HCT116 (cell line): ENCODE measurements around the gene IL2RG. TPM values are rescaled to one million over a fixed set of nuclear protein-coding genes. Genes with fewer than 3 reads are reported as not detected.
A peak's percentile ranks its signal among the peaks of the same experiment; 100 is the strongest.

Experiments
- ATAC-seq: fragments of 200-7000 bp; cut with Tn5 transposase; 2 replicates; pipeline ENCODE4 v1.9.1; 2020; ENCODE audit warnings: mild to moderate bottlenecking, moderate library complexity
- BruUV-seq: library from RNA; stranded (reverse); fragments of 400-500 nt; replicated peaks from 2 replicates; lab custom pipeline; 2021; lab: Mats Ljungman, UMichigan
- CTCF ChIA-PET: fragments of 300-600 bp; sonication (Branson Sonifier 250); formaldehyde crosslinking; loops from one replicate; lab custom pipeline; 2021; ENCODE audit warnings: antibody characterized with exemption; lab: Charles Lee
- POLR2A ChIA-PET: fragments of 300-600, 350-600 bp; sonication (Branson Sonifier 250); formaldehyde crosslinking; loops from one replicate; lab custom pipeline; 2021; ENCODE audit warnings: antibody characterized with exemption; lab: Charles Lee
- RAD21 ChIA-PET, 2 experiments: fragments of 300-600 bp; sonication (Branson Sonifier 250); formaldehyde crosslinking; loops; one replicate each; lab custom pipeline; 2023; ENCODE audit warnings: low total read pairs in 2 of 2; ENCODE audit not compliant: uncharacterized antibody in 2 of 2, unreplicated experiment in 2 of 2, low non-redundant PET in 1 of 2; lab: Charles Lee
- DNase-seq: peaks from one replicate; pipeline ENCODE4 v3.0.0-alpha.2; 2010; ENCODE audit warnings: low read depth, low spot score
- H2AFZ ChIP-seq: fragments of 200-600 bp; shearing (Covaris generic), sonication (generic); 2 replicates; pipeline ENCODE4 v1.6.1; 2017; ENCODE audit warnings: low read depth, mixed run types, mixed read lengths, antibody characterized with exemption, low read length; ENCODE audit not compliant: poor library complexity, severe bottlenecking
- H3K27ac ChIP-seq: 2 replicates; pipeline ENCODE4 v1.5.1; 2012; ENCODE audit warnings: low read depth, low read length
- H3K27me3 ChIP-seq: fragments of 200-600 bp; sonication (generic); 2 replicates; pipeline ENCODE4 v1.6.1; 2016; ENCODE audit warnings: mixed run types, low read length, mixed read lengths; ENCODE audit not compliant: insufficient read depth
- H3K36me3 ChIP-seq, 2 experiments: fragments of 200-500 bp in 1 of 2; fragments of 200-600 bp in 1 of 2; sonication (Bioruptor generic) in 1 of 2; sonication (generic) in 1 of 2; 2 replicates each; pipeline versions ENCODE4 v1.5.1 to v1.6.1; 2014 to 2016; ENCODE audit warnings: low read length in 2 of 2, inconsistent platforms in 1 of 2, mixed read lengths in 1 of 2, mixed run types in 1 of 2; ENCODE audit not compliant: insufficient read depth in 2 of 2, control insufficient read depth in 1 of 2
- H3K4me1 ChIP-seq, 2 experiments: fragments of 200-600 bp in 1 of 2; sonication (generic) in 1 of 2; 2 replicates each; pipeline versions ENCODE4 v1.5.1 to v1.6.1; 2012 to 2017; ENCODE audit warnings: low read length in 2 of 2, inconsistent platforms in 1 of 2, mild to moderate bottlenecking in 1 of 2, mixed read lengths in 1 of 2, mixed run types in 1 of 2, moderate library complexity in 1 of 2; ENCODE audit not compliant: insufficient read depth in 2 of 2, control insufficient read depth in 1 of 2
- H3K4me2 ChIP-seq: fragments of 200-600 bp; sonication (generic); 2 replicates; pipeline ENCODE4 v1.6.1; 2017; ENCODE audit warnings: mixed run types, low read length, mixed read lengths
- H3K4me3 ChIP-seq, 2 experiments: fragments of 200-600 bp in 1 of 2; sonication (generic) in 1 of 2; replicated peaks in 1 of 2; 2 replicates each; pipeline ENCODE4 v1.5.1; 2011 to 2016; ENCODE audit warnings: low read length in 2 of 2, control low read depth in 1 of 2, low read depth in 1 of 2, mild to moderate bottlenecking in 1 of 2, mixed read lengths in 1 of 2, mixed run types in 1 of 2
- H3K79me2 ChIP-seq: fragments of 200-600 bp; sonication (generic); 2 replicates; pipeline ENCODE4 v1.6.1; 2017; ENCODE audit warnings: mild to moderate bottlenecking, mixed run types, low read length, moderate library complexity, mixed read lengths; ENCODE audit not compliant: insufficient read depth
- H3K9ac ChIP-seq: fragments of 200-600 bp; sonication (generic); 2 replicates; pipeline ENCODE4 v1.6.1; 2016; ENCODE audit warnings: low read length, mixed read lengths
- H3K9me2 ChIP-seq: fragments of 200-600 bp; sonication (generic), shearing (Covaris generic); 2 replicates; pipeline ENCODE4 v1.6.1; 2017; ENCODE audit warnings: mixed run types, mild to moderate bottlenecking, moderate library complexity; ENCODE audit not compliant: insufficient read depth
- H3K9me3 ChIP-seq, 2 experiments: fragments of 200-500 bp in 1 of 2; fragments of 200-600 bp in 1 of 2; sonication (Bioruptor generic) in 1 of 2; sonication (generic) in 1 of 2; 2 replicates each; pipeline ENCODE4 v1.6.1; 2014 to 2017; ENCODE audit warnings: low read length in 2 of 2, mixed read lengths in 2 of 2, inconsistent platforms in 1 of 2, low read depth in 1 of 2, mild to moderate bottlenecking in 1 of 2, mixed run types in 1 of 2, moderate library complexity in 1 of 2; ENCODE audit not compliant: control insufficient read depth in 1 of 2, insufficient read depth in 1 of 2
- H4K20me1 ChIP-seq: fragments of 200-600 bp; sonication (generic), shearing (Covaris generic); 2 replicates; pipeline ENCODE4 v1.6.1; 2017; ENCODE audit warnings: mixed run types, mild to moderate bottlenecking, moderate library complexity; ENCODE audit not compliant: insufficient read depth
- CBX3 ChIP-seq: IDR thresholded peaks from 2 replicates; pipeline ENCODE4 v1.6.1; 2012; ENCODE audit warnings: low read depth
- ELF1 ChIP-seq: IDR thresholded peaks from 2 replicates; pipeline ENCODE4 v1.6.1; 2012; ENCODE audit warnings: low read depth, borderline replicate concordance
- EZH2phosphoT487 ChIP-seq: fragments of 200-600 bp; IDR thresholded peaks from 2 replicates; pipeline ENCODE4 v1.6.1; 2018; ENCODE audit warnings: antibody characterized with exemption, borderline replicate concordance
- MAX ChIP-seq: IDR thresholded peaks from 2 replicates; pipeline ENCODE4 v1.6.1; 2012
- RAD21 ChIP-seq: IDR thresholded peaks from 2 replicates; pipeline ENCODE4 v1.6.1; 2012; ENCODE audit warnings: low read depth, mild to moderate bottlenecking
- REST ChIP-seq: IDR thresholded peaks from 2 replicates; pipeline ENCODE4 v1.6.1; 2012; ENCODE audit warnings: low read depth
- YY1 ChIP-seq: IDR thresholded peaks from 2 replicates; pipeline ENCODE4 v1.6.1; 2011; ENCODE audit warnings: low read length, low read depth, moderate library complexity, mild to moderate bottlenecking; ENCODE audit not compliant: insufficient replicate concordance; ENCODE audit errors: extremely low read depth
- intact Hi-C: fragments of 100-400 bp; cut with micrococcal nuclease; formaldehyde crosslinking; loops from 2 replicates; pipeline ENCODE4 v1.10.0; 2022
- total RNA-seq: library from RNA; stranded (reverse); gene quantifications from one replicate; pipeline ENCODE4 v1.2.1, GENCODE V29; 2021; ENCODE audit not compliant: unreplicated experiment

Gene IL2RG
- total RNA-seq, 1 experiment from 2014 or later: 0.64 TPM

GRCh38 chrX:71147496-71148277 is 36.3 kb upstream of the IL2RG start (continued):
- TF ChIP-seq REST (no peak), YY1 (no peak), MAX (no peak)

- no peaks in the 10 kb centered on the region for H3K9me2 ChIP-seq
- peak within 1 kb of the TSS; percentile 65 for H3K4me2 ChIP-seq
- POLR2A ChIA-PET: no interaction called here
- no TSS peak for BruUV-seq
- ATAC-seq: no peak
- H3K27me3 ChIP-seq: no peaks in the 10 kb centered on the region
- no peak within 1 kb of the TSS for H3K27ac ChIP-seq
- peaks cover 4 to 15% of the 10 kb centered on the region in 2 experiments; a peak in 3 of 4 replicates for H3K4me1 ChIP-seq
- no peak for DNase-seq
- H3K36me3 ChIP-seq: no peaks in the 10 kb centered on the region; a peak in 1 of 4 replicates
- CTCF ChIA-PET: no interaction called here
- H2AFZ ChIP-seq: no peak within 1 kb of the TSS
- intact Hi-C loops: no loop called here
- RAD21 ChIA-PET: no interaction called here
- no peak for TF ChIP-seq CBX3
- no peak for TF ChIP-seq EZH2phosphoT487
- TF ChIP-seq RAD21: no peak
- TF ChIP-seq ELF1: no peak
- H3K9me3 ChIP-seq: no peaks in the 10 kb centered on the region
- no peaks in the 10 kb centered on the region for H3K79me2 ChIP-seq
- no peak within 1 kb of the TSS for H3K9ac ChIP-seq
- H3K4me3 ChIP-seq: no peak within 1 kb of the TSS
- H4K20me1 ChIP-seq: no peaks in the 10 kb centered on the region
These were observed 33.3 kb upstream of the IL2RG start, which contains the start of gene NLGN3 for GRCh38 chrX:71144651-71145050. Gene NLGN3 (plus strand): TSS chrX:71144841. CDS start chrX:71147750, 2,909 bp downstream.
